Heart right ventricle (tissue), 16 donors: ENCODE measurements around the gene PTPRN2. TPM values are rescaled to one million over a fixed set of nuclear protein-coding genes. Genes with fewer than 3 reads are reported as not detected.

ENCODE experiments used
- ATAC-seq, 8 donors: fragments of 200-7000 bp; cut with Tn5 transposase; one replicate each; pipeline ENCODE4 v1.9.1; 2020; ENCODE audit warnings: mild to moderate bottlenecking in 8 of 8, moderate library complexity in 8 of 8, moderate number of reproducible peaks in 1 of 8
- DNase-seq, 2 donors: peaks; one replicate each; pipeline ENCODE4 v3.0.0-alpha.2; 2020
- H3K27ac ChIP-seq, 10 donors: fragments of 200-600 bp; sonication (generic) in 2 of 10; one replicate each; pipeline versions ENCODE4 v1.5.0 to v1.8.0; 2020 to 2022; ENCODE audit warnings: mild to moderate bottlenecking in 3 of 10
- H3K27me3 ChIP-seq, 7 donors: fragments of 200-600 bp; one replicate each; pipeline ENCODE4 v1.8.0; 2021 to 2022; ENCODE audit warnings: mild to moderate bottlenecking in 2 of 7
- H3K36me3 ChIP-seq, 9 donors: fragments of 200-600 bp; sonication (generic) in 1 of 9; one replicate each; pipeline versions ENCODE4 v1.5.0 to v1.8.0; 2020 to 2022; ENCODE audit warnings: mild to moderate bottlenecking in 2 of 9
- H3K4me1 ChIP-seq, 9 donors: fragments of 200-600 bp; sonication (generic) in 1 of 9; one replicate each; pipeline versions ENCODE4 v1.5.0 to v1.8.0; 2020 to 2022; ENCODE audit warnings: mild to moderate bottlenecking in 4 of 9
- H3K4me3 ChIP-seq, 10 donors: fragments of 200-600 bp; sonication (generic) in 2 of 10; one replicate each; pipeline versions ENCODE4 v1.5.0 to v1.8.0; 2020 to 2022; ENCODE audit warnings: mild to moderate bottlenecking in 7 of 10, moderate library complexity in 2 of 10
- H3K9me3 ChIP-seq, 11 donors: fragments of 200-600 bp in 10 of 11; sonication (generic) in 2 of 11; one replicate each; pipeline versions ENCODE4 v1.5.0 to v1.8.0; 2013 to 2022; ENCODE audit warnings: mild to moderate bottlenecking in 2 of 11, control low read depth in 1 of 11, moderate library complexity in 1 of 11
- CTCF ChIP-seq, 9 donors: fragments of 200-600 bp; sonication (generic) in 2 of 9; IDR thresholded peaks; one replicate each; pipeline versions ENCODE4 v1.5.0 to v1.8.0; 2021 to 2022; ENCODE audit warnings: antibody characterized with exemption in 9 of 9, mild to moderate bottlenecking in 5 of 9, moderate library complexity in 1 of 9
- WGBS, 2 donors: extraction: QIAGEN DNeasy Blood & Tissue Kit; methylation state at CpG; one replicate each; pipeline ENCODE4 v1.1.7; 2013; ENCODE audit warnings: inconsistent platforms in 1 of 2; 5-methylcytosine and 5-hydroxymethylcytosine counted together
- intact Hi-C, 10 donors: fragments of 100-400 bp; cut with DNase I; formaldehyde crosslinking; loops; one replicate each; pipeline versions ENCODE4 v1.11.1 to v1.14.2; 2022
- polyA plus RNA-seq, 2 donors: library from polyadenylated mRNA; stranded (reverse); fragments of 200-250 nt; gene quantifications; one replicate each; pipeline ENCODE4 v1.2.3, GENCODE V29; 2013
- total RNA-seq, 10 donors: library from RNA; stranded (reverse); fragmentation: NEBNext Ultra II Directional in 3 of 10; extraction: Animal tissue kit (Norgen Biotek cat#: 25700) in 3 of 10; gene quantifications; one replicate each; pipeline versions ENCODE4 v1.2.1 to v1.2.4, GENCODE V29; 2021 to 2023
- donor health status: Arrhythmogenic right ventricular cardiomyopathy.
- donor health status: ischemic (EF 13 %, LVEDD 7.1; RV severe dilation, severe dysfunction).
- donor health status: healthy with polysubstance abuse.
- donor health status: DM: no; HTN: yes; CAD: no.
- donor health status: DM: no; HTN: no; CAD: no.
- donor health status: ischemic (EF 25% LVEDD 6.9; RV normal size, moderate dysfunction).
- donor health status: ischemic (EF 25% LVEDD 5.7; RV mildly dilated, moderate dysfunction).
- donor health status: healthy.
- donor health status: DM: yes; HTN: yes; CAD: no.
- donor health status: Ischemic cardiomyopathy.
- donor health status: ischemic (EF 35%, LVEDD 5.7; RV mildly dilated, moderate dysfunction).
- donor health status: nonischemic (EF 11% LVEDD 7.7; RV severe dilation, severe dysfunction).
- donor health status: DM: yes; HTN: yes; CAD: no.
- donor health status: PGD.
- donor health status: ischemic (EF 29% LVEDD 5.4; RV normal size, mild dysfunction).
- donor health status: nonischemic (EF 23%, LVEDD 6.1; RV moderate dilation, normal function).

PTPRN2 gene
- total and polyA plus RNA-seq, 12 donors, result 0.82 to 1.8 (median 1.3) TPM

- DNase-seq (no peak), ATAC-seq (no peak)
- H3K4me3 ChIP-seq, result no peak overlapping the region
- peaks cover 0 to 23% (median 11%) of the 10 kb centered on the region in 7 donors for H3K27me3 ChIP-seq
- no peaks in the 10 kb centered on the region for H3K4me1 ChIP-seq
- intact Hi-C loops, result no loop called here
- no peak overlapping the region for H3K27ac ChIP-seq
- no peaks in the 10 kb centered on the region for H3K36me3 ChIP-seq
- WGBS, 2 donors, result 82 to 84% methylated on average over 1 of the region's 1 CpG
- TF ChIP-seq CTCF (IDR thresholded peaks at IDR 0.05), result no peak
- peaks cover 0 to 14% (median 9%) of the 10 kb centered on the region in 11 donors for H3K9me3 ChIP-seq
Observed at GRCh38 chr7:157635669-157636068, 952.0 kb downstream of the PTPRN2 start.

- Histone ChIP-seq H3K36me3 (no peaks in the 10 kb centered on the region), H3K27me3 (peaks cover 0 to 23% (median 11%) of the 10 kb centered on the region in 7 donors), H3K9me3 (peaks cover 0 to 9% (median 4%) of the 10 kb centered on the region in 11 donors), H3K27ac (no peak overlapping the region), H3K4me1 (no peaks in the 10 kb centered on the region), H3K4me3 (no peak overlapping the region)
- no peak for TF ChIP-seq CTCF (IDR thresholded peaks at IDR 0.05)
- ATAC-seq (no peak), DNase-seq (no peak)
- 82 to 88% methylated on average over 6 of the region's 6 CpGs for whole genome bisulfite sequencing, 2 donors
- intact Hi-C loops, result no loop called here
Observed at GRCh38 chr7:157635148-157635500, 952.5 kb downstream of the PTPRN2 start.

GRCh38 chr7:157634401-157635147 lies 953.0 kb downstream of the PTPRN2 start:
- WGBS, 2 donors, result 90 to 92% methylated on average over 24 of the region's 24 CpGs
- TF ChIP-seq CTCF (IDR thresholded peaks at IDR 0.05), result no peak
- no peak for DNase-seq
- Histone ChIP-seq H3K27ac (no peak overlapping the region), H3K36me3 (no peaks in the 10 kb centered on the region), H3K9me3 (peaks cover 0 to 3% (median 0%) of the 10 kb centered on the region in 11 donors), H3K4me3 (no peak overlapping the region), H3K27me3 (peaks cover 0 to 23% (median 11%) of the 10 kb centered on the region in 7 donors), H3K4me1 (no peaks in the 10 kb centered on the region)
- ATAC-seq, result no peak
- intact Hi-C loops, result no loop called here

- intact Hi-C loops, result no loop called here
- no peak overlapping the region for H3K4me3 ChIP-seq
- H3K27ac ChIP-seq, result no peak overlapping the region
- no peaks in the 10 kb centered on the region for H3K36me3 ChIP-seq
- H3K9me3 ChIP-seq, result no peaks in the 10 kb centered on the region
- 71 to 76% methylated on average over 21 of the region's 21 CpGs for WGBS, 2 donors
- no peak for ATAC-seq
- peaks cover 0 to 28% (median 11%) of the 10 kb centered on the region in 7 donors for H3K27me3 ChIP-seq
- TF ChIP-seq CTCF (IDR thresholded peaks at IDR 0.05), result no peak
- DNase-seq, result no peak
- no peaks in the 10 kb centered on the region for H3K4me1 ChIP-seq
Observed at GRCh38 chr7:157633465-157634185, 954.0 kb downstream of the PTPRN2 start.
